Memory B cell (primary cell): Measurements from ENCODE around the gene OSBPL8.

ENCODE experiments used
- ATAC-seq: fragments of 150-1000 bp; cut with Tn5 transposase; 2 replicates; pipeline ENCODE4 v1.10.0; 2021; ENCODE audit warnings: low read depth, mild to moderate bottlenecking, moderate library complexity
- DNase-seq, 2 donors: peaks; one replicate each; pipeline ENCODE4 v3.0.0; 2022; ENCODE audit warnings: low spot score in 2 of 2
- H3K27ac Mint-ChIP-seq: one replicate; pipeline ENCODE4 v1.8.0; 2022; ENCODE audit warnings: mild to moderate bottlenecking, moderate library complexity, mixed read lengths
- H3K27me3 Mint-ChIP-seq: one replicate; pipeline ENCODE4 v1.8.0; 2022; ENCODE audit warnings: mixed read lengths
- H3K36me3 Mint-ChIP-seq: one replicate; pipeline ENCODE4 v1.8.0; 2022; ENCODE audit warnings: mild to moderate bottlenecking, mixed read lengths
- H3K4me1 Mint-ChIP-seq: one replicate; pipeline ENCODE4 v1.8.0; 2022; ENCODE audit warnings: mixed read lengths
- H3K4me3 Mint-ChIP-seq: one replicate; pipeline ENCODE4 v1.8.0; 2022; ENCODE audit warnings: mild to moderate bottlenecking, moderate library complexity, mixed read lengths
- H3K9me3 Mint-ChIP-seq: one replicate; pipeline ENCODE4 v1.8.0; 2022; ENCODE audit warnings: mixed read lengths

The OSBPL8 gene

DNA sequence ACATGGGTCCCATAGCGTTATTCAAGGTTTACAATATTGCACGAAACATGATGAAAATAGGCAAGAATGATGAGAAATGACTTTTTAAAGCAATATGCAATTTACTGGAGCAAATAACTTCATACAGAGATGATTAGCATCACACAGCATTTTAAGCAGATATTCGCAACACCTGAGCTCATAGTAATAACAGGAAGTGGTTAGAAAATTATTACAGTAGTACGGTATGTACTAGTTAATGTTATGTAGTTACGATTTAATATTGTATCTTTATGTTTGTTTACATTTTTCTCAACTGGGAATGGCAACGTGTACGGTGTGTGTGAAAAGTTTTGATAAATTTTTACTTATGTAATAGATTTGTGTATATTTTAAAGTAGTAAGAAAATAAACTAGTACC lies 102.6 kb downstream of the OSBPL8 start:
- H3K27me3 Mint-ChIP-seq, result no peaks in the 10 kb centered on the region
- peaks cover 8% of the 10 kb centered on the region for H3K36me3 Mint-ChIP-seq
- DNase-seq (no peak), ATAC-seq (no peak)
- H3K4me3 Mint-ChIP-seq, result no peak overlapping the region
- no peaks in the 10 kb centered on the region for H3K9me3 Mint-ChIP-seq
- H3K4me1 Mint-ChIP-seq, result peaks cover 16% of the 10 kb centered on the region
- peak overlapping the region; percentile 45 for H3K27ac Mint-ChIP-seq

- no peaks in the 10 kb centered on the region for H3K9me3 Mint-ChIP-seq
- H3K4me1 Mint-ChIP-seq, result peaks cover 10% of the 10 kb centered on the region
- ATAC-seq (peak; percentile 68), DNase-seq (peak in 1 of 2 donors; percentile 21)
- H3K27me3 Mint-ChIP-seq, result no peaks in the 10 kb centered on the region
- H3K27ac Mint-ChIP-seq, result no peak overlapping the region
- H3K4me3 Mint-ChIP-seq, result no peak overlapping the region
- H3K36me3 Mint-ChIP-seq, result peaks cover 9% of the 10 kb centered on the region
These were observed 103.8 kb downstream of the OSBPL8 start for GRCh38 chr12:76455582-76456345.

DNA sequence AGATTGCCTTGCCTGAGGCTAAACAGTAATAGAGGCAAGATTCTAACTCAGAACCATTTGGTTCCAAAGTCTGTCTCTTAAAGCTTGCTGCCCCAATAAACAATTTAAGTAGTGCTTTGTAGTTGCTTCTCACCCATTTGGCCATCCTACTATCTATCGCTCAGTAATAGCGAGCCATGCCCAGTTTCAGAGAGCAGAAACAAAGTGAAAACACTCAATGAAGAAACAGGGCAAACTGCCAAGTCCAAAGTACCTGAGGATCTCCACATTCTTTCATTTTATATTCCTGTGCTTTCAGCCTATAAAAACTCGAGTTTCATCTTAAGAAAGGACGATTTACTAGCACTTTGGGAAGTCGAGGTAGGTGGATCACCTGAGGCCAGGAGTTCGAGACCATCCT lies 108.0 kb downstream of the OSBPL8 start:
- H3K27me3 Mint-ChIP-seq, result no peaks in the 10 kb centered on the region
- ATAC-seq, result no peak
- no peak for DNase-seq
- no peaks in the 10 kb centered on the region for H3K9me3 Mint-ChIP-seq
- H3K27ac Mint-ChIP-seq, result no peak overlapping the region
- H3K36me3 Mint-ChIP-seq, result peaks cover 15% of the 10 kb centered on the region
- peaks cover 7% of the 10 kb centered on the region for H3K4me1 Mint-ChIP-seq
- H3K4me3 Mint-ChIP-seq, result no peak overlapping the region

GRCh38 chr12:76450690-76451089 lies 108.9 kb downstream of the OSBPL8 start:
- H3K4me1 Mint-ChIP-seq, result peaks cover 9% of the 10 kb centered on the region
- no peak for ATAC-seq
- H3K27me3 Mint-ChIP-seq, result no peaks in the 10 kb centered on the region
- H3K4me3 Mint-ChIP-seq, result no peak overlapping the region
- H3K27ac Mint-ChIP-seq, result no peak overlapping the region
- H3K9me3 Mint-ChIP-seq, result no peaks in the 10 kb centered on the region
- no peak for DNase-seq
- H3K36me3 Mint-ChIP-seq, result peaks cover 15% of the 10 kb centered on the region

- Mint-ChIP-seq H3K4me1 (peaks cover 10% of the 10 kb centered on the region), H3K27ac (peak overlapping the region; percentile 28), H3K36me3 (peaks cover 15% of the 10 kb centered on the region), H3K4me3 (no peak overlapping the region), H3K9me3 (no peaks in the 10 kb centered on the region), H3K27me3 (no peaks in the 10 kb centered on the region)
- ATAC-seq (no peak), DNase-seq (no peak)
These were observed 109.6 kb downstream of the OSBPL8 start for GRCh38 chr12:76449993-76450392.

- no peak for DNase-seq
- Mint-ChIP-seq H3K36me3 (peaks cover 15% of the 10 kb centered on the region), H3K27ac (peak overlapping the region; percentile 28), H3K4me1 (peaks cover 10% of the 10 kb centered on the region), H3K4me3 (no peak overlapping the region), H3K9me3 (no peaks in the 10 kb centered on the region), H3K27me3 (no peaks in the 10 kb centered on the region)
- ATAC-seq, result no peak
These were observed 110.0 kb downstream of the OSBPL8 start for GRCh38 chr12:76449583-76449982.

DNA sequence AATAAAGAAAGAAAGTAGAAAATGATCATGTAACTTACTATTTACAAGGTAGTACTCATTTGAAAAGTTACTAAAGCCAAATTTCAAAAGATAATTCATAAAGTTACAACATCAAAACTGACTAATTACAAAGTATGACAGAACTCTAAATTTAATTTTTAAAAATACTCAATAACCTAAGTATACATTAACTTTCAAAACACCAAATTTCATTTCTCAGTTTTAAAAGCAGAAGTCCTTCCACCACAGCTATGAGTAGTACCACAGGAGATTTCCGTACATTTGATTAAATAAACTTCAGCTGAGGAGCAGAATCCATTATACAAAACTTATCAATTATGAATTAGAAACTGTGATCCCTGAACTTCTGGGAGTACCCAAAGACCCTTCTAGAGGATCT lies 110.6 kb downstream of the OSBPL8 start:
- Mint-ChIP-seq H3K36me3 (peaks cover 15% of the 10 kb centered on the region), H3K27me3 (no peaks in the 10 kb centered on the region), H3K27ac (no peak overlapping the region), H3K4me3 (no peak overlapping the region), H3K9me3 (no peaks in the 10 kb centered on the region), H3K4me1 (peaks cover 14% of the 10 kb centered on the region)
- DNase-seq (no peak), ATAC-seq (no peak)

- Mint-ChIP-seq H3K4me1 (peaks cover 14% of the 10 kb centered on the region), H3K27me3 (no peaks in the 10 kb centered on the region), H3K27ac (no peak overlapping the region), H3K36me3 (peaks cover 8% of the 10 kb centered on the region), H3K4me3 (no peak overlapping the region), H3K9me3 (no peaks in the 10 kb centered on the region)
- ATAC-seq (no peak), DNase-seq (no peak)
These were observed 113.5 kb downstream of the OSBPL8 start for GRCh38 chr12:76446090-76446489.

- H3K27ac Mint-ChIP-seq, result no peak overlapping the region
- no peaks in the 10 kb centered on the region for H3K27me3 Mint-ChIP-seq
- H3K4me1 Mint-ChIP-seq, result peaks cover 16% of the 10 kb centered on the region
- H3K36me3 Mint-ChIP-seq, result peaks cover 8% of the 10 kb centered on the region
- no peaks in the 10 kb centered on the region for H3K9me3 Mint-ChIP-seq
- no peak for DNase-seq
- no peak overlapping the region for H3K4me3 Mint-ChIP-seq
- no peak for ATAC-seq
These were observed 114.1 kb downstream of the OSBPL8 start for GRCh38 chr12:76445462-76445861.

DNA sequence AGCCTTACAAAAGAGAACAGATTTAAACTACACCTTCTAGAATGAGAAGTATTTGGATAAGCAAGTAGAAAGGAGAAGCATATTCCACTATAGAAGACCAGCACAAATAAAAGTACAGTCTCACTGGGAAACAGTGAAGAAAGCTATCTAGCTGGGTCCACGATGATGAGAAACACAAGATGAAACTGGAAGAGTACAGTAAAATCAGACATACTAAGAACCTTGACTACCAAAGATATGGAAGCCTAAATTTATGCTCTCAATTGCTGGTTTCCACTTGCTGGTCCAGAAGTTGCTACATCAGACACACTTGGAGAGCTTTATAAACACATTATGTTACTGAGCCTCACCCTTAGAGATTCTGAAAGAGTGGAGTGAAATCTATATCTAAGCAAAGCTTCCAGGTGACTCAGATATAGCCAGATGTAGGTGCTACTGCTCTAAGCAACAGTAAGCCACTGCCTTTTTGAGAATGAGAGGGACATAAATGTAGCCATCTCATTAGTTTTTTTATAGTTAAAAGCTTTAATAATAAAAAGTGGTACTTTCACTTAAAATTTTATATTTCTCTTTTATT lies 115.1 kb downstream of the OSBPL8 start:
- Mint-ChIP-seq H3K9me3 (no peaks in the 10 kb centered on the region), H3K27me3 (no peaks in the 10 kb centered on the region), H3K4me1 (peaks cover 16% of the 10 kb centered on the region), H3K4me3 (no peak overlapping the region), H3K27ac (peak overlapping the region; percentile 6), H3K36me3 (peaks cover 3% of the 10 kb centered on the region)
- DNase-seq, result no peak
- ATAC-seq, result no peak

DNA sequence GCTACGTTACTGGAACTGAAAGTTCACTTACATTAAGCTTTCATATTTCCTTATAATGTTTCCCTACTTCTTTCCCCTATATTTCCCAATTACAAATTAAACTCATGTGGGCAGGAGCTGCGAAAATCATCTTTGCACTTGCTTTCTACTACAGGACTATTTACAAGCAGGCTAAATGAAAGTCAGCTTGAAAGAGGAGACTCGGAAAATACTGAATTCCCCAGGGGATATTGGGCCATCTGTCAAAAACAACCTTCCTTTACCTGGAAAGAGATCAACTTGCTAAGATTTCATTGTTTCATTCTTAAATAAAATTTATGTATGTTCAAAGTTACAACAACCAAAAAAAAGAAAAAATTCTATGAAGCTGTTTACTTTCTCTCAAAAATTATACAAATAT lies 118.6 kb downstream of the OSBPL8 start:
- ATAC-seq (no peak), DNase-seq (no peak)
- peaks cover 19% of the 10 kb centered on the region for H3K36me3 Mint-ChIP-seq
- peaks cover 15% of the 10 kb centered on the region for H3K4me1 Mint-ChIP-seq
- peaks cover 3% of the 10 kb centered on the region for H3K9me3 Mint-ChIP-seq
- peak overlapping the region; percentile 51 for H3K4me3 Mint-ChIP-seq
- no peaks in the 10 kb centered on the region for H3K27me3 Mint-ChIP-seq
- peak overlapping the region; percentile 69 for H3K27ac Mint-ChIP-seq

DNA sequence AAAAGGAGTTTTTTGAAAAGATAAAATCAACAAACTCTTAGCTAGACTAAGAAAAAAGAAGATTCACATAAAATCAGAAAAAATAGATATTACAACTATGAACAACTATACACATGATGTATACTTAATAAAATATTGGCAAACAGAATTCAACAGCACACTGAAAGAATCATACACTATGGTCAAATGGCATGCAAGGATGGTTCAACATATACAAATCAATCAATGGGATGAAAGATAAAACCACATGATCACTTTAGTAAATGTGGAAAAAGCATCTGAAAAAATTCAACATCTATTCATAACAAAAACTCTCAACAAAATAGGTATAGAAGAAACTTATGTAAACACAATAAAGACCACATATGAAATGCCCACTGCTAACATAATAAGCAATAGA lies 126.8 kb downstream of the OSBPL8 start:
- H3K4me3 Mint-ChIP-seq, result no peak overlapping the region
- ATAC-seq (no peak), DNase-seq (no peak)
- H3K27ac Mint-ChIP-seq, result no peak overlapping the region
- H3K9me3 Mint-ChIP-seq, result peaks cover 21% of the 10 kb centered on the region
- peaks cover 16% of the 10 kb centered on the region for H3K4me1 Mint-ChIP-seq
- no peaks in the 10 kb centered on the region for H3K27me3 Mint-ChIP-seq
- peaks cover 60% of the 10 kb centered on the region for H3K36me3 Mint-ChIP-seq

DNA sequence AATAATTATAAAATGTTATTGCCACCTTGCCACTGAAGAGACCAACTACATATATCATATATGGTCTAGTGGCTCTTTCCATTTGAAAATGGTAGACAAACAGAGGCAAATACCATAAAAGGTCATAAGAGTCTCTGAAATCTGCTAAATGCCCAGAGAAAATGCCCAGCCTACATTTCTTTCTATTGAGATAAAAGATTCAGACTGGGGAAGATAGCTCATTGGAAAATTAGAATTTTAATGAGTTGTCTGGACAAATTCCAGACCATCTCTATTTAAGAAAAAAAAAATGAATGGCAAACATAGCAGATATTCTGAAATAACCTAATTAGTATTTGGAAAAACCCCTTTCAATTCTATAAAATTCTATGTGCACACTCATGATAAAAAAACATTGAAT lies 131.5 kb downstream of the OSBPL8 start:
- H3K36me3 Mint-ChIP-seq, result peaks cover 41% of the 10 kb centered on the region

DNA sequence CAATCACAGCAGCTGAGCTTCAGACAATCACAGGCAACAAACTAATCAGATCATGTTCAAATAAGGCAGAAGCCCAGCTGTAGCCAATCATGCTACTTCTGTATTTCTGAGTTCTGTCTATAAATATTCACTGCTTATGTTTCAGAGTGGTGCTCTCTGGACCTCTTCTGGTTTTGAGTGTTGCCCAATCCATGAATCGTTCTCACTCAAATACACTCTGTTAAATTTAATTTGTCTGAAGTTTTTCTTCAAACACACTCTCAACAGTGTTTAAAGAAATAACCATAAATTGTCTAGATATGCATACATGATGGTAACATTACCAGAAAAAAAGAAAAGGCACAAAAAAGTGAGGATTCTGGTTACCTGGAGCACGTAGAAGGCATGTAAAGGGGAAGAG lies 133.4 kb downstream of the OSBPL8 start:
- DNase-seq (no peak), ATAC-seq (no peak)
- Mint-ChIP-seq H3K27ac (no peak overlapping the region), H3K4me1 (peaks cover 18% of the 10 kb centered on the region), H3K9me3 (peaks cover 6% of the 10 kb centered on the region), H3K4me3 (no peak overlapping the region), H3K36me3 (peaks cover 27% of the 10 kb centered on the region), H3K27me3 (no peaks in the 10 kb centered on the region)

More for the DNA sequence above, 131.5 kb downstream of the OSBPL8 start:
- no peak for DNase-seq
- no peak overlapping the region for H3K27ac Mint-ChIP-seq
- ATAC-seq, result no peak
- H3K4me3 Mint-ChIP-seq, result no peak overlapping the region
- no peaks in the 10 kb centered on the region for H3K27me3 Mint-ChIP-seq
- peaks cover 13% of the 10 kb centered on the region for H3K9me3 Mint-ChIP-seq
- peaks cover 17% of the 10 kb centered on the region for H3K4me1 Mint-ChIP-seq

DNA sequence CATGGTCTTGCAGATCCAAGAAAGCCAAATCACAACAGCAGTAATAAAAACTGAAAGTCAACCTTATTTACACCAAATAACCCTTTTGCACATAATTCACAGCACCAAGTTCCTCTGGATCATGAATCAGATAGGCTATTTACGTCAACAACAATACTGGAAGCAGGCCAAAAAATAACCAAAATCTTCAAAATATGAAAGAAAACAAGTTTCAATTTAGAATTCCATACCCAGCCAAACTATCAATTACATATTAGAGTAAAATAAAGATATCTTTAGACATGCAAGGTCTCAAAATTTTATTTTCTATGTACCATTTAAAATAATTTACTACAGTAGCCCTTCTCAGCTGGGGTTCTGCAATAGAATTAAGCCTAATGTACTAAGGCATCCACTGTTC lies 134.6 kb downstream of the OSBPL8 start:
- peaks cover 22% of the 10 kb centered on the region for H3K36me3 Mint-ChIP-seq
- peaks cover 10% of the 10 kb centered on the region for H3K4me1 Mint-ChIP-seq
- peaks cover 5% of the 10 kb centered on the region for H3K9me3 Mint-ChIP-seq
- H3K27ac Mint-ChIP-seq, result no peak overlapping the region
- no peaks in the 10 kb centered on the region for H3K27me3 Mint-ChIP-seq
- no peak overlapping the region for H3K4me3 Mint-ChIP-seq
- DNase-seq (no peak), ATAC-seq (no peak)
